NT2/D1 (cell line): Measurements from ENCODE around the gene PRKG1.

ENCODE experiments used
- DNase-seq: peaks from one replicate; pipeline ENCODE4 v3.0.0-alpha.2; 2011; ENCODE audit warnings: low read depth, low spot score
- H3K27me3 ChIP-seq: 2 replicates; pipeline ENCODE4 v1.6.0; 2011; ENCODE audit warnings: mild to moderate bottlenecking; ENCODE audit not compliant: insufficient read length, insufficient read depth
- H3K36me3 ChIP-seq: 2 replicates; pipeline ENCODE4 v1.6.1; 2011; ENCODE audit warnings: mild to moderate bottlenecking, low read length, mixed read lengths; ENCODE audit not compliant: insufficient read depth, insufficient read length
- H3K4me1 ChIP-seq: 2 replicates; pipeline ENCODE4 v1.5.1; 2011; ENCODE audit not compliant: insufficient read depth, insufficient read length
- H3K4me3 ChIP-seq: 2 replicates; pipeline ENCODE4 v1.5.1; 2011; ENCODE audit warnings: low read depth; ENCODE audit not compliant: insufficient read length
- H3K9ac ChIP-seq: 2 replicates; pipeline ENCODE4 v1.6.0; 2011; ENCODE audit warnings: low read depth; ENCODE audit not compliant: insufficient read length
- H3K9me3 ChIP-seq: 2 replicates; pipeline ENCODE4 v1.5.1; 2011; ENCODE audit warnings: mild to moderate bottlenecking, low read length; ENCODE audit not compliant: insufficient read depth
- SUZ12 ChIP-seq: IDR thresholded peaks from 2 replicates; pipeline ENCODE4 v1.6.1; 2011; ENCODE audit not compliant: insufficient read length, insufficient read depth; ENCODE audit errors: extremely low read depth
- YY1 ChIP-seq: IDR thresholded peaks from 2 replicates; pipeline ENCODE4 v1.6.1; 2011; ENCODE audit not compliant: insufficient read length, insufficient read depth
- ZNF274 ChIP-seq: IDR thresholded peaks from 2 replicates; pipeline ENCODE4 v1.6.1; 2011; ENCODE audit warnings: mild to moderate bottlenecking, low read depth, low read length

PRKG1 gene

GRCh38 chr10:51214207-51215196 is 140.2 kb downstream of the PRKG1 start:
- Histone ChIP-seq H3K27me3 (no peaks in the 10 kb centered on the region), H3K9ac (no peak overlapping the region), H3K4me1 (no peaks in the 10 kb centered on the region), H3K4me3 (no peak overlapping the region), H3K36me3 (no peaks in the 10 kb centered on the region), H3K9me3 (no peaks in the 10 kb centered on the region)
- no peak for TF ChIP-seq SUZ12
- no peak for DNase-seq

DNA sequence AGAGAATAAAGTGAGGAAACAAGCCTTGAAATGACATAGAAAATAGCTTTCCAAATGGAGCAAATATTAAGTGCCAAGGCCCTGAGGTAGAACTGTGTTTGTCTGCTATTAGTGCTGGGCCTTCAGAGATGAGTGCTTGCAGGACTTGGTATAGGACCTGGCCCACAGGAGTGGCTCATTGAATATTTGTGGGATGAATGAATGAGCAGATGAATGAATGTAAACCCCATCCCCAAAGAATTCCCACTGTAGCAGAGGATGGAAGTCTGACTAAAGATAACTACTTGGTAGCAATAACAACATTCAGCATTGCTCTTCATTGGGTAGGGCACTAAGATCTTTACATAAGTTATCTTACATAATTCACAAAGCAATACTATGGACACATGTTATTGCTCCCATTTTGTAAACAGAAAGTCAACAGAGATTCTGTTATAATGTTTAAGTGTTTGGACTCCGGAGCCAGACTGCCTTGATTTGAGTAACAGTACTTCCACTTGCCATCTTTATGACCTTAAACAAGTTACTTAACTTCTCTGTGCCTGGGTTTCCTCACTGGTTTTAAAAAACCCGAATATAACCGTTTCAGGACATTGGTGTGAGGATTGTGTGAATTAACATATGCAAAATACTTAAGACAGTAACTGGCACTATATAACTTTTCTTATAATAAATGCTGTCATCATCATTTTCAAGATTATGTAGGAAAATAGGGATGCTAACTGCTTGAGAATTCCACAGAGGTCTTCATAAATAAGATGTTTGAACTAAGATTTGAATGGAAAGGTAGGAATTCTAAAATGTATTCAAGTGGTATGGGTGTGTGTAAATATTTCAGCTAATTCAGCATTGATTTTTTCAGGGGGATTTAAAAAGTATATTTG is 141.9 kb downstream of the PRKG1 start:
- no peaks in the 10 kb centered on the region for H3K9me3 ChIP-seq
- no peak overlapping the region for H3K4me3 ChIP-seq
- H3K27me3 ChIP-seq = no peaks in the 10 kb centered on the region
- no peak for DNase-seq
- no peaks in the 10 kb centered on the region for H3K4me1 ChIP-seq
- no peak overlapping the region for H3K9ac ChIP-seq
- no peaks in the 10 kb centered on the region for H3K36me3 ChIP-seq
- no peak for TF ChIP-seq ZNF274
- no peak for TF ChIP-seq YY1
- no peak for TF ChIP-seq SUZ12

GRCh38 chr10:51217505-51217904 is 143.2 kb downstream of the PRKG1 start:
- TF ChIP-seq YY1 (no peak), ZNF274 (no peak), SUZ12 (no peak)
- Histone ChIP-seq H3K36me3 (no peaks in the 10 kb centered on the region), H3K4me1 (no peaks in the 10 kb centered on the region), H3K27me3 (no peaks in the 10 kb centered on the region), H3K9ac (no peak overlapping the region), H3K9me3 (no peaks in the 10 kb centered on the region), H3K4me3 (no peak overlapping the region)
- no peak for DNase-seq

DNA sequence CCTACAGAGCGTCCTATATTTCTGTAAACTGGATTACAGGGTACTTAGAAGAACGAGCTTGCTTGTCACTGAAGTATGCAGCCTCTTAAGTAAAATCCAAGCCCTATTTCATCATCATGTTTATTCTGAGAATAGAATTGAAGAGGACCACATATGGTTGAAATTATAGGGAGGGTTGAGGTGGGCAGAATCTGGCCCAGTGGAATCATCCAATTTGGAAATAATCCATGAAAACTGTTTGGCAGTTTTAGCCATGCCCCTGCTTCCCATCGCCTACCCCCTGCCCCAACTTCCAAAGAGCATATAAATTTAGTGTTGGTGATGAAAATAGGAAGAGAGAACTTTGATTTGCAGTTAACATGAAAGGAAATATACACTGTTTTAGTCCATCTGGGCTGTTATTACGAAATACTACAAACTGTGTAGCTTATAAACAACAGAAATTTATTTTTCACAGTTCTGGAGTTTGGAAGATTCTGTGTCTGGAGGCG is 150.4 kb downstream of the PRKG1 start:
- TF ChIP-seq YY1 (no peak), SUZ12 (no peak), ZNF274 (no peak)
- no peaks in the 10 kb centered on the region for H3K36me3 ChIP-seq
- H3K27me3 ChIP-seq = no peaks in the 10 kb centered on the region
- no peak overlapping the region for H3K4me3 ChIP-seq
- no peak overlapping the region for H3K9ac ChIP-seq
- DNase-seq = no peak
- no peaks in the 10 kb centered on the region for H3K4me1 ChIP-seq
- H3K9me3 ChIP-seq = no peaks in the 10 kb centered on the region

DNA sequence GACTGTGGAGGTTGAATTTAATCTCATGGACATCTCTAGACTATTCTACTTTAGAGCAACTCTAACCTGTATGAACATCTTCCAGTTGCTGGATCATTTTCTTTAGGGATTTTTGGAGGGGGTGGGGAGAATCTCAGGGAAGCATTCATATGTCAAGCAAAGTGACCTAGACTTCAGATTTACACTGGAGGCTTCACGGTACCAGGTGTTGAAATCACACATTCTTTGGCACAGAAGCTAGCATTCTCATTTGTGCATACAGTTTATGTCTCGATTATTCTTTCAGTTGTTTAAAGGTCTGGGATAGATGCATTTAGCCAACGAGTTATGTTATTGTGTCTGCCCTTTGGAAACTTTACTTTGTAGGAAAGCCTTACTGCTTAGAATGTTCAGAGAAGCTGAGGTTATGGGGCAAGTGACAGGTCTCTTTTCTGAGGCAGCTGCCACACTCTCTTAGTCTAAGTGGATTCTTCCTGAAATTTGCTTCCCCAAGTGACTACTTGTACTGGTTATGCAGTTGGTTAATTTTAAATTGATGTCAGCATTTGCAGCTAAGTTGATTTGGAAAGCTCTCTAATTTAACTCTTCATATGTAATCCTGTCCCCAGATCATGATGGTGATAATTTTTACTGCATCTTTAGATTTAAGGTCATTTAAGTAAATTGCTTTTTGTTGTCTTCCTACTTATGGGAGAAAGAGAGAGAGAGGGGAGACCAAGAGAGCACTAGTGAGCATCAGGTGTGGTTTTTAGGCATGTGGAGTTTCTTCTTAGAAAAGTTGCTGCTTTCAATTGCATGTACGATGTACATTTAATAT is 153.8 kb downstream of the PRKG1 start:
- no peak for TF ChIP-seq SUZ12
- TF ChIP-seq ZNF274 = no peak
- no peak for TF ChIP-seq YY1
- no peaks in the 10 kb centered on the region for H3K36me3 ChIP-seq
- DNase-seq = no peak

GRCh38 chr10:51228714-51229100 is 154.4 kb downstream of the PRKG1 start:
- H3K9me3 ChIP-seq = no peaks in the 10 kb centered on the region
- H3K9ac ChIP-seq = no peak overlapping the region
- no peak for TF ChIP-seq ZNF274
- TF ChIP-seq SUZ12 = no peak
- no peaks in the 10 kb centered on the region for H3K4me1 ChIP-seq
- H3K27me3 ChIP-seq = no peaks in the 10 kb centered on the region
- H3K4me3 ChIP-seq = no peak overlapping the region
- no peaks in the 10 kb centered on the region for H3K36me3 ChIP-seq
- DNase-seq = no peak

More for the DNA sequence above, 153.8 kb downstream of the PRKG1 start:
- H3K9me3 ChIP-seq = no peaks in the 10 kb centered on the region
- no peak overlapping the region for H3K9ac ChIP-seq
- no peak overlapping the region for H3K4me3 ChIP-seq
- H3K27me3 ChIP-seq = no peaks in the 10 kb centered on the region
- no peaks in the 10 kb centered on the region for H3K4me1 ChIP-seq
